ENCODE measurements around the gene KCMF1.
A peak's percentile ranks its signal among the peaks of the same experiment; 100 is the strongest.

KCMF1 gene

GRCh38 chr2:84925724-84926376 lies 45.1 kb upstream of the KCMF1 start:
- Histone ChIP-seq H3K79me2 (ENCODE audit: insufficient read depth, low read depth) (no peaks in the 10 kb centered on the region), H3K4me1 (ENCODE audit: low read depth, poor library complexity, severe bottlenecking) (peaks cover 38% of the 10 kb centered on the region), H3K36me3 (ENCODE audit: insufficient read depth) (no peaks in the 10 kb centered on the region), H3K9ac (peak overlapping the region; percentile 61), H3K4me2 (peak overlapping the region; percentile 85), H2AFZ (ENCODE audit: low read depth) (peak overlapping the region; percentile 99), H4K20me1 (ENCODE audit: insufficient read depth) (no peaks in the 10 kb centered on the region), H3K27ac (peak overlapping the region; percentile 67), H3K4me3 (IDR thresholded peaks at IDR 0.05; ENCODE audit: insufficient read depth, low read depth, low read length) (peak overlapping the region; percentile 99), H3K27me3 (ENCODE audit: insufficient read depth, low read depth) (no peaks in the 10 kb centered on the region)
- TF ChIP-seq, protein P1, sequence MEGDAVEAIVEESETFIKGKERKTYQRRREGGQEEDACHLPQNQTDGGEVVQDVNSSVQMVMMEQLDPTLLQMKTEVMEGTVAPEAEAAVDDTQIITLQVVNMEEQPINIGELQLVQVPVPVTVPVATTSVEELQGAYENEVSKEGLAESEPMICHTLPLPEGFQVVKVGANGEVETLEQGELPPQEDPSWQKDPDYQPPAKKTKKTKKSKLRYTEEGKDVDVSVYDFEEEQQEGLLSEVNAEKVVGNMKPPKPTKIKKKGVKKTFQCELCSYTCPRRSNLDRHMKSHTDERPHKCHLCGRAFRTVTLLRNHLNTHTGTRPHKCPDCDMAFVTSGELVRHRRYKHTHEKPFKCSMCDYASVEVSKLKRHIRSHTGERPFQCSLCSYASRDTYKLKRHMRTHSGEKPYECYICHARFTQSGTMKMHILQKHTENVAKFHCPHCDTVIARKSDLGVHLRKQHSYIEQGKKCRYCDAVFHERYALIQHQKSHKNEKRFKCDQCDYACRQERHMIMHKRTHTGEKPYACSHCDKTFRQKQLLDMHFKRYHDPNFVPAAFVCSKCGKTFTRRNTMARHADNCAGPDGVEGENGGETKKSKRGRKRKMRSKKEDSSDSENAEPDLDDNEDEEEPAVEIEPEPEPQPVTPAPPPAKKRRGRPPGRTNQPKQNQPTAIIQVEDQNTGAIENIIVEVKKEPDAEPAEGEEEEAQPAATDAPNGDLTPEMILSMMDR (conservative IDR thresholded peaks at IDR 0.05; ENCODE audit: low read depth, low read length), result peak; percentile 99

GRCh38 chr2:84927275-84927627 lies 43.7 kb upstream of the KCMF1 start:
- TF ChIP-seq, protein P1 (conservative IDR thresholded peaks at IDR 0.05; ENCODE audit: low read depth, low read length), result 0 out of 2 replicates have a peak, but pooled peaks have one; percentile 1
- Histone ChIP-seq H3K4me2 (peak overlapping the region; percentile 85), H3K9ac (peak overlapping the region; percentile 61; the same call in 1 of the 2 replicates), H3K27me3 (ENCODE audit: insufficient read depth, low read depth) (no peaks in the 10 kb centered on the region), H3K36me3 (ENCODE audit: insufficient read depth) (no peaks in the 10 kb centered on the region), H3K27ac (peak overlapping the region; percentile 67), H4K20me1 (ENCODE audit: insufficient read depth) (no peaks in the 10 kb centered on the region), H3K4me3 (IDR thresholded peaks at IDR 0.05; ENCODE audit: insufficient read depth, low read depth, low read length) (no peak overlapping the region), H3K4me1 (ENCODE audit: low read depth, poor library complexity, severe bottlenecking) (peaks cover 52% of the 10 kb centered on the region), H3K79me2 (ENCODE audit: insufficient read depth, low read depth) (no peaks in the 10 kb centered on the region), H2AFZ (ENCODE audit: low read depth) (peak overlapping the region; percentile 99; the same call in 1 of the 2 replicates)

DNA sequence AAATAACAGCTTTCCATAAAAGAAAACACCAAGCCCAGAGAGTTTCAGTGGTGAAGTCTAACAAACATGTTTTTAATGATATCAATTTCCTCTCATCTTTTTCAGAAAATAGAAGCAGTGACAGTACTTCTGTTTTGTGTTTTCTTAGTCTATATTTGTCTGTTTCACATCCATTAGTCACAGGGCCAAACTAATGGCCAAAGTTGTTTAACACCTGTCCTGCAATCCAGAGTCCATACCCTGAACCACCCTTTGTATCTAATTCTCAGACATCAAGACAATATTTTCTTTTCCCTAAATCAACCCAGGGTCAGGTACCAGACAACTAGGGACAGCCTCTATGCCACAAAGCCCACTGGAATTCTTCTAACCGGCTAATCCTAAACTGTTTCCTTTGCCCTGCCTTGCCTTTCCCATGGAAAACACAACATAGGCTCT lies 39.6 kb upstream of the KCMF1 start:
- Histone ChIP-seq H4K20me1 (ENCODE audit: insufficient read depth) (no peaks in the 10 kb centered on the region), H3K4me2 (peak overlapping the region; percentile 74), H3K36me3 (ENCODE audit: insufficient read depth) (no peaks in the 10 kb centered on the region), H3K4me1 (ENCODE audit: low read depth, poor library complexity, severe bottlenecking) (peaks cover 58% of the 10 kb centered on the region), H3K27ac (peak overlapping the region; percentile 41), H3K9ac (peak overlapping the region; percentile 14; the same call in 1 of the 2 replicates), H2AFZ (ENCODE audit: low read depth) (no peak overlapping the region), H3K79me2 (ENCODE audit: insufficient read depth, low read depth) (no peaks in the 10 kb centered on the region), H3K27me3 (ENCODE audit: insufficient read depth, low read depth) (no peaks in the 10 kb centered on the region), H3K4me3 (IDR thresholded peaks at IDR 0.05; ENCODE audit: insufficient read depth, low read depth, low read length) (no peak overlapping the region)
- TF ChIP-seq, protein P1 (conservative IDR thresholded peaks at IDR 0.05; ENCODE audit: low read depth, low read length), result no peak

- H3K4me2 ChIP-seq, result peak overlapping the region; percentile 97
- peaks cover 71% of the 10 kb centered on the region for H3K4me1 ChIP-seq (ENCODE audit: low read depth, poor library complexity, severe bottlenecking)
Measured at GRCh38 chr2:84938194-84938879, 32.6 kb upstream of the KCMF1 start.

More at GRCh38 chr2:84938194-84938879, 32.6 kb upstream of the KCMF1 start:
- H3K4me3 ChIP-seq (IDR thresholded peaks at IDR 0.05; ENCODE audit: insufficient read depth, low read depth, low read length), result no peak overlapping the region
- TF ChIP-seq, protein P1 (conservative IDR thresholded peaks at IDR 0.05; ENCODE audit: low read depth, low read length), result no peak
- peak overlapping the region; percentile 93; the same call in 1 of the 2 replicates for H3K9ac ChIP-seq
- no peaks in the 10 kb centered on the region for H3K79me2 ChIP-seq (ENCODE audit: insufficient read depth, low read depth)
- H4K20me1 ChIP-seq (ENCODE audit: insufficient read depth), result no peaks in the 10 kb centered on the region
- H2AFZ ChIP-seq (ENCODE audit: low read depth), result peak overlapping the region; percentile 59; the same call in 1 of the 2 replicates
- H3K36me3 ChIP-seq (ENCODE audit: insufficient read depth), result no peaks in the 10 kb centered on the region
- H3K27ac ChIP-seq, result peak overlapping the region; percentile 100
- no peaks in the 10 kb centered on the region for H3K27me3 ChIP-seq (ENCODE audit: insufficient read depth, low read depth)

Measured in KMS-11 (cell line).